B cell (primary cell): ENCODE data around the gene TMEM151A. TPM values are rescaled to one million over a fixed set of nuclear protein-coding genes. Genes with fewer than 3 reads are reported as not detected.

Source experiments
- ATAC-seq: fragments of 200-7000 bp; cut with Tn5 transposase; one replicate; pipeline ENCODE4 v1.10.0; 2021; ENCODE audit warnings: low read depth, mild to moderate bottlenecking, moderate number of reproducible peaks, moderate library complexity
- CTCF ChIA-PET: fragments of 350-600 bp; sonication (Branson Sonifier 250); formaldehyde crosslinking; loops from one replicate; lab custom pipeline; 2021; ENCODE audit warnings: antibody characterized with exemption, inconsistent platforms; lab: Charles Lee
- POLR2A ChIA-PET: fragments of 350-600 bp; sonication (Branson Sonifier 250); formaldehyde crosslinking; loops from one replicate; lab custom pipeline; 2021; ENCODE audit warnings: antibody characterized with exemption; lab: Charles Lee
- DNase-seq: peaks from one replicate; pipeline ENCODE4 v3.0.0; 2013
- H2AFZ ChIP-seq: 2 replicates; pipeline ENCODE4 v1.6.1; 2012; ENCODE audit warnings: mild to moderate bottlenecking, low read depth, low read length; ENCODE audit not compliant: insufficient read depth, poor library complexity, severe bottlenecking
- H3K27ac ChIP-seq, 2 donors: 1 replicate in 1 of 2; 2 replicates in 1 of 2; pipeline ENCODE4 v1.5.1; 2012 to 2013; ENCODE audit warnings: low read length in 2 of 2, mild to moderate bottlenecking in 2 of 2, moderate library complexity in 1 of 2
- H3K27me3 ChIP-seq, 4 experiments: fragments of 200-600 bp in 1 of 4; sonication (generic) in 1 of 4; replicated peaks in 1 of 4; 1 replicate in 2 of 4; 2 replicates in 2 of 4; pipeline versions ENCODE4 v1.6.1 to v1.7.0; 2013 to 2016; ENCODE audit warnings: low read length in 3 of 4, mild to moderate bottlenecking in 2 of 4, mixed read lengths in 1 of 4, moderate library complexity in 1 of 4; ENCODE audit not compliant: insufficient read depth in 4 of 4, control insufficient read depth in 3 of 4; ENCODE audit errors: control extremely low read depth in 1 of 4
- H3K36me3 ChIP-seq, 2 experiments: replicated peaks in 1 of 2; 1 replicate in 1 of 2; 2 replicates in 1 of 2; pipeline versions ENCODE4 v1.6.1 to v1.7.1; 2013; ENCODE audit warnings: low read length in 1 of 2; ENCODE audit not compliant: insufficient read depth in 2 of 2, control insufficient read depth in 1 of 2; ENCODE audit errors: control extremely low read depth in 1 of 2, extremely low read depth in 1 of 2
- H3K4me1 ChIP-seq, 2 donors: fragments of 200-600 bp in 1 of 2; sonication (generic) in 1 of 2; 1 replicate in 1 of 2; 2 replicates in 1 of 2; pipeline versions ENCODE4 v1.5.1 to v1.6.1; 2013 to 2017; ENCODE audit warnings: low read length in 2 of 2; ENCODE audit not compliant: control insufficient read depth in 2 of 2, insufficient read depth in 2 of 2
- H3K4me2 ChIP-seq: replicated peaks from 2 replicates; pipeline ENCODE3; 2012; ENCODE audit warnings: mild to moderate bottlenecking, low read depth, low read length; ENCODE audit not compliant: poor library complexity, severe bottlenecking
- H3K4me3 ChIP-seq, 5 experiments: fragments of 200-600 bp in 1 of 5; sonication (generic) in 1 of 5; 1 replicate in 3 of 5; 2 replicates in 2 of 5; pipeline versions ENCODE4 v1.5.1 to v1.7.0; 2011 to 2016; ENCODE audit warnings: low read length in 4 of 5, mild to moderate bottlenecking in 4 of 5, low read depth in 2 of 5, control low read depth in 1 of 5, moderate library complexity in 1 of 5; ENCODE audit not compliant: insufficient read depth in 1 of 5; ENCODE audit errors: control extremely low read depth in 1 of 5, extremely low read depth in 1 of 5
- H3K79me2 ChIP-seq: fragments of 200-600 bp; sonication (generic); one replicate; pipeline ENCODE4 v1.6.0; 2016; ENCODE audit warnings: low read length; ENCODE audit not compliant: control insufficient read depth, insufficient read depth
- H3K9ac ChIP-seq: fragments of 200-600 bp; sonication (generic); 2 replicates; pipeline ENCODE4 v1.6.1; 2017; ENCODE audit warnings: mild to moderate bottlenecking, low read length, moderate library complexity
- H3K9me3 ChIP-seq, 3 donors: one replicate each; pipeline versions ENCODE4 v1.6.1 to v1.7.1; 2013; ENCODE audit warnings: low read length in 2 of 3; ENCODE audit not compliant: control insufficient read depth in 2 of 3, insufficient read depth in 1 of 3; ENCODE audit errors: control extremely low read depth in 1 of 3
- H4K20me1 ChIP-seq: 2 replicates; pipeline ENCODE4 v1.6.0; 2012; ENCODE audit warnings: mild to moderate bottlenecking, low read length; ENCODE audit not compliant: insufficient read depth, control insufficient read depth, poor library complexity, severe bottlenecking
- H3K27ac Mint-ChIP-seq: one replicate; pipeline ENCODE4 v1.8.0; 2021; ENCODE audit warnings: mixed read lengths
- H3K27me3 Mint-ChIP-seq: one replicate; pipeline ENCODE4 v1.8.0; 2021; ENCODE audit warnings: mixed read lengths
- H3K4me1 Mint-ChIP-seq: one replicate; pipeline ENCODE4 v1.8.0; 2021; ENCODE audit warnings: mixed read lengths
- H3K4me3 Mint-ChIP-seq: one replicate; pipeline ENCODE4 v1.8.0; 2021; ENCODE audit warnings: mixed read lengths
- H3K9me3 Mint-ChIP-seq: one replicate; pipeline ENCODE4 v1.8.0; 2022; ENCODE audit warnings: mixed read lengths; ENCODE audit not compliant: insufficient read depth
- EZH2 ChIP-seq: IDR thresholded peaks from 2 replicates; pipeline ENCODE4 v1.6.1; 2012; ENCODE audit warnings: borderline replicate concordance, low read depth, mild to moderate bottlenecking, moderate library complexity, low read length; ENCODE audit not compliant: insufficient read depth, poor library complexity, severe bottlenecking
- WGBS: methylation state at CpG from one replicate; pipeline ENCODE4 v1.1.5; 2013; ENCODE audit warnings: missing lambda C conversion rate; ENCODE audit not compliant: insufficient coverage; 5-methylcytosine and 5-hydroxymethylcytosine counted together
- intact Hi-C: fragments of 100-400 bp; cut with micrococcal nuclease; formaldehyde crosslinking; loops from one replicate; pipeline ENCODE4 v1.10.0; 2022
- polyA plus RNA-seq: library from polyadenylated mRNA; depleted of rRNA; stranded (reverse); fragments of >200 nt; gene quantifications from 2 replicates; pipeline ENCODE4 v1.2.3, GENCODE V29; 2012
- total RNA-seq, 2 donors: library from RNA; stranded (reverse); fragments of 120-200 nt in 1 of 2; gene quantifications; 1 replicate in 1 of 2; 2 replicates in 1 of 2; pipeline versions ENCODE4 v1.2.3 to v1.2.4, GENCODE V29; 2013 to 2022
- TF ChIP-seq, protein P1 (sequence below): fragments of 200-600 bp; IDR thresholded peaks from one replicate; pipeline ENCODE4 v1.8.0; 2022; ENCODE audit warnings: antibody characterized with exemption, mild to moderate bottlenecking

TMEM151A gene
- total and polyA plus RNA-seq, 2 donors (not counting 1 experiment from before 2014, with no cell fraction given): 0.17 to 1.1 TPM

DNA sequence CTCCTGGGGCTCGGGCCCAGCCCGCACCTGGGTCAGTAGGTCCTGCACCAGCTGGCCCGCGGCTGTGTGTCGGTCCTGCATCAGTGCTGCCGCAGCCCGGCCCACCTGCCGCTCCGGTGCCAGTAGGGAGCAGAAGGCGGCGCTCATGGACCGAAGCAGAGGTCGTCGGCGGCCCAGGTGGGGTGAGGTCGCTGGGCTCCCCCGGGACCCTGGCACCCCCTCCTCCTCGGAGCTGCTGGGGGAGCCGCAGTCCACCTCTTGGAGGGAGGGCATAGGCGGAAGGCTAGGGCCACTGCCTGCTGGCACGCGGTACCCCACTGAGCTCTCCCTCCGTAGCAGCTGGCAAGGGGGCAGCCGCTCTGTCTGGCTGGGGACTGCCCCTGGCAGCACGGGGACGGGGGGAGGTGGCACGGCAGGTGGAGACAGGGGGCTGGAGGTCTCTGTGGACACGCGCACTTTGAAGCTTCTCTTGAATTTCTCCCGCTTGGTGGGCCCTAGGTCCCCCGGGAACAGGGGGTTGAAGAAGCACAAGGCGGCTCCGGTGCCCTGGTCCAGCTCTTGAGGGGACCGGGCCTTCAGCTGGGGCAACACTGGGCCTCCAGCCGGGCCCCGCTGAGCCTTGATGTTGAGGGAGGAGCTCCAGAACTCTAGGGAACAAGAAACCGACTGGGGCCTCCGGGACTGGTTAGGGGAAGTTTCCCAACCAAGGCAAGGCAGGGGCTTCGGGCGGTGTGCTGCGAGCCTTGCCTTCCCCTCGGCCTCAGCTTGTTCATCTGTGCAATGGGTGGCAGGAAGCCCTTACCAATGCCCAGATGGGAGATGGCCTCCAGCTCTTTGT is 43.1 kb downstream of the TMEM151A start:
- Histone ChIP-seq H3K79me2 (no peaks in the 10 kb centered on the region), H3K27ac (no peak overlapping the region), H3K36me3 (peaks cover 0 to 24% of the 10 kb centered on the region in 2 experiments), H3K9me3 (no peaks in the 10 kb centered on the region), H3K9ac (no peak overlapping the region), H4K20me1 (peaks cover 4% of the 10 kb centered on the region), H3K4me1 (peaks cover 15 to 25% of the 10 kb centered on the region in 2 donors), H3K4me3 (no peak overlapping the region), H3K4me2 (no peak overlapping the region), H3K27me3 (peaks cover 0 to 9% (median 3%) of the 10 kb centered on the region in 4 experiments), H2AFZ (no peak overlapping the region)
- peak; percentile 28 for DNase-seq
- no peak overlapping the region for H3K27ac Mint-ChIP-seq
- ChIA-PET POLR2A (interaction anchor here (2.0 kb wide), 1 partner anchor 23 kb away, joined by 4 read pairs; no protein-coding TSS in a partner anchor), CTCF (interaction anchor here (0.5 to 3.0 kb wide), 4 partner anchors 23 to 54 kb away, joined by 3 to 24 read pairs (median 7); no protein-coding TSS in a partner anchor)
- H3K4me1 Mint-ChIP-seq: peaks cover 21% of the 10 kb centered on the region
- no peaks in the 10 kb centered on the region for H3K9me3 Mint-ChIP-seq
- 85% methylated on average over 41 of the region's 42 CpGs for WGBS
- intact Hi-C loops: no loop called here
- ATAC-seq: no peak
- no peak for TF ChIP-seq EZH2
- TF ChIP-seq, protein P1, sequence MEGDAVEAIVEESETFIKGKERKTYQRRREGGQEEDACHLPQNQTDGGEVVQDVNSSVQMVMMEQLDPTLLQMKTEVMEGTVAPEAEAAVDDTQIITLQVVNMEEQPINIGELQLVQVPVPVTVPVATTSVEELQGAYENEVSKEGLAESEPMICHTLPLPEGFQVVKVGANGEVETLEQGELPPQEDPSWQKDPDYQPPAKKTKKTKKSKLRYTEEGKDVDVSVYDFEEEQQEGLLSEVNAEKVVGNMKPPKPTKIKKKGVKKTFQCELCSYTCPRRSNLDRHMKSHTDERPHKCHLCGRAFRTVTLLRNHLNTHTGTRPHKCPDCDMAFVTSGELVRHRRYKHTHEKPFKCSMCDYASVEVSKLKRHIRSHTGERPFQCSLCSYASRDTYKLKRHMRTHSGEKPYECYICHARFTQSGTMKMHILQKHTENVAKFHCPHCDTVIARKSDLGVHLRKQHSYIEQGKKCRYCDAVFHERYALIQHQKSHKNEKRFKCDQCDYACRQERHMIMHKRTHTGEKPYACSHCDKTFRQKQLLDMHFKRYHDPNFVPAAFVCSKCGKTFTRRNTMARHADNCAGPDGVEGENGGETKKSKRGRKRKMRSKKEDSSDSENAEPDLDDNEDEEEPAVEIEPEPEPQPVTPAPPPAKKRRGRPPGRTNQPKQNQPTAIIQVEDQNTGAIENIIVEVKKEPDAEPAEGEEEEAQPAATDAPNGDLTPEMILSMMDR: no peak
- H3K27me3 Mint-ChIP-seq: no peaks in the 10 kb centered on the region
- peak overlapping the region; percentile 57 for H3K4me3 Mint-ChIP-seq
